PC-9 (cell line): ENCODE data around the gene ANKIB1.

ENCODE experiments used
- CTCF ChIP-seq: fragments of 200-600 bp; sonication (generic); conservative IDR thresholded peaks from 2 replicates; pipeline ENCODE4 v1.6.1; 2017; ENCODE audit warnings: mixed run types, antibody characterized with exemption, mild to moderate bottlenecking, moderate library complexity
- EZH2 ChIP-seq: fragments of 200-600 bp; sonication (generic); IDR thresholded peaks from 2 replicates; pipeline ENCODE4 v1.8.0; 2017; ENCODE audit warnings: antibody characterized with exemption, low read depth

- no peak for TF ChIP-seq CTCF
- no peak for TF ChIP-seq EZH2
These were observed 51.2 kb downstream of the ANKIB1 start for GRCh38 chr7:92296880-92297445.
